Measurements from ENCODE around the gene SPDYC. TPM values are rescaled to one million over a fixed set of nuclear protein-coding genes. Genes with fewer than 3 reads are reported as not detected.

Gene SPDYC
- total and polyA plus RNA-seq, 2 donors from 2014 or later: 0.43 TPM; not detected in 1

GRCh38 chr11:65129649-65130441, 40.2 kb upstream of the SPDYC start:
- H3K27ac ChIP-seq (ENCODE audit: low read depth in 2 of 2, low read length in 2 of 2): no peak overlapping the region
- FAIRE-seq (no peak), DNase-seq (peak in 2 of 5 donors; percentile 6 to 25)
- H3K36me3 ChIP-seq (ENCODE audit: control insufficient read depth in 2 of 3, insufficient read depth in 3 of 3, low read length in 3 of 3): peaks cover 5 to 68% (median 28%) of the 10 kb centered on the region in 3 donors
- peaks cover 3 to 17% (median 13%) of the 10 kb centered on the region in 3 donors for H3K4me1 ChIP-seq (ENCODE audit: control insufficient read depth in 2 of 3, insufficient read depth in 2 of 3, low read depth in 1 of 3, low read length in 3 of 3)
- H3K27me3 ChIP-seq (ENCODE audit: control insufficient read depth, insufficient read depth, low read length): no peaks in the 10 kb centered on the region
- TF ChIP-seq, protein P1, sequence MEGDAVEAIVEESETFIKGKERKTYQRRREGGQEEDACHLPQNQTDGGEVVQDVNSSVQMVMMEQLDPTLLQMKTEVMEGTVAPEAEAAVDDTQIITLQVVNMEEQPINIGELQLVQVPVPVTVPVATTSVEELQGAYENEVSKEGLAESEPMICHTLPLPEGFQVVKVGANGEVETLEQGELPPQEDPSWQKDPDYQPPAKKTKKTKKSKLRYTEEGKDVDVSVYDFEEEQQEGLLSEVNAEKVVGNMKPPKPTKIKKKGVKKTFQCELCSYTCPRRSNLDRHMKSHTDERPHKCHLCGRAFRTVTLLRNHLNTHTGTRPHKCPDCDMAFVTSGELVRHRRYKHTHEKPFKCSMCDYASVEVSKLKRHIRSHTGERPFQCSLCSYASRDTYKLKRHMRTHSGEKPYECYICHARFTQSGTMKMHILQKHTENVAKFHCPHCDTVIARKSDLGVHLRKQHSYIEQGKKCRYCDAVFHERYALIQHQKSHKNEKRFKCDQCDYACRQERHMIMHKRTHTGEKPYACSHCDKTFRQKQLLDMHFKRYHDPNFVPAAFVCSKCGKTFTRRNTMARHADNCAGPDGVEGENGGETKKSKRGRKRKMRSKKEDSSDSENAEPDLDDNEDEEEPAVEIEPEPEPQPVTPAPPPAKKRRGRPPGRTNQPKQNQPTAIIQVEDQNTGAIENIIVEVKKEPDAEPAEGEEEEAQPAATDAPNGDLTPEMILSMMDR (IDR thresholded peaks at IDR 0.05; ENCODE audit: borderline replicate concordance, extremely low read depth, insufficient read depth): no peak
- H3K9me3 ChIP-seq (ENCODE audit: control insufficient read depth in 2 of 3, insufficient read depth in 1 of 3, low read length in 3 of 3): no peaks in the 10 kb centered on the region
- H3K4me3 ChIP-seq (ENCODE audit: low read length in 3 of 3): no peak overlapping the region
- no peak overlapping the region for H3K9ac ChIP-seq (ENCODE audit: low read length in 3 of 3)
- intact Hi-C loops (cut with DNase I): no loop called here

DNA sequence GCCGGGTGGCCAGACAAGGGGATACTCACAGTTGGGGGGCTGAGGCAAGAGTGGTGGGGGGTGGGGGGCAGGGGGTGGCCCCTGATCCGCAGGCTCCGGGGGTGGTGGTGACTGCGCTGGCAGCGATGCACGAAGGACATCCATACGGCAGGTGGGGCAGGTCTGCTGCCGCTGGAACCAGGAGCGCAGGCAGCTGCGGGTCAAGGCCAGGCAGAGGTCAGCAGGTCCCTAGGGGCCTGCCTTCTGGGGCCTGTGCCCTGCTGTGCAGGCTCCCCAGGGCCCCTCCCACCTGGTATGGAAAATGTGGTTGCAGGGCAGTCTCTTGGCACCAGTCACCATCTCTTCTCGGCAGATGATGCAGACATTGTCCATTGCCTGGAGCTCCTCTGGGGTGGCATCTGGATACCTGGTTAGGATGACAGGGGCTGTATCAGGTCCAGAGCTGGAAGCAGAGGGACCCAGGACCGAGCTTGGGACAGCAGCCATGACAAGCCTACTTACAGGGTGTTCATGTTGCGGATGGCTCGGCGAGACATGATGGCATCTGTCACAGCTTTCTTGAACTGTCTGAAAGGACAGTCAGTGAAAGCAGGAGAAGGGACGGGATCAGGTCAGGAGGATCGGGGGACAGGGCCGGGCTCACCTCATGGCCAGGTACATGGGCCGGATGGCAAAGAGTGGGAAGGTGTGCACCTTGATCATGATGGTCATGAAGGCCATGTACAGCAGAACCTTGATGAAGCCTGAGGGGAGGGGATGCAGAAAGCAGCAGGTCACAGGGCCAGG, 39.2 kb upstream of the SPDYC start:
- Histone ChIP-seq H3K27me3 (ENCODE audit: control insufficient read depth, insufficient read depth, low read length) (no peaks in the 10 kb centered on the region), H3K4me3 (ENCODE audit: low read length in 3 of 3) (no peak overlapping the region), H3K9me3 (ENCODE audit: control insufficient read depth in 2 of 3, insufficient read depth in 1 of 3, low read length in 3 of 3) (no peaks in the 10 kb centered on the region), H3K27ac (ENCODE audit: low read depth in 2 of 2, low read length in 2 of 2) (no peak overlapping the region), H3K36me3 (ENCODE audit: control insufficient read depth in 2 of 3, insufficient read depth in 3 of 3, low read length in 3 of 3) (peaks cover 5 to 60% (median 23%) of the 10 kb centered on the region in 3 donors), H3K4me1 (ENCODE audit: control insufficient read depth in 2 of 3, insufficient read depth in 2 of 3, low read depth in 1 of 3, low read length in 3 of 3) (peaks cover 3 to 22% (median 15%) of the 10 kb centered on the region in 3 donors), H3K9ac (ENCODE audit: low read length in 3 of 3) (no peak overlapping the region)
- intact Hi-C loops (cut with DNase I): no loop called here
- TF ChIP-seq, protein P1 (IDR thresholded peaks at IDR 0.05; ENCODE audit: borderline replicate concordance, extremely low read depth, insufficient read depth): no peak
- DNase-seq (peak in 1 of 5 donors; percentile 7), FAIRE-seq (no peak)

DNA sequence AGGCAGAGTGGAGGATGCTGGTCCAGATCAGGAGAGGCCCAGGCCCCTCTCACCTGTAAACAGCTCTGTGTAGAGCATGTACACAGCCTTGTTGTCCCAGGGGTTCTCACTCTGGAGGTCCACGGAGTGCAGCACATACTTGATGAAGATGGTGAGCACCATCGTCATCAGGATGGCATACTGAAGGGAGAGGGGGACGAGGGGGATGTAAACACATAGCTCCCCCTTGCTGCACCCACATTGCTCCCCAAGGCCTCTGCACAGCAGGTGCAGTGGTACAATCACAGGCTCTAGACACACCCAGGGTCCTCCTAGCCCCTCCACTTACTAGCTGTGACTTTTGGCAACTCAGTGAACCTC, 38.6 kb upstream of the SPDYC start:
- Histone ChIP-seq H3K36me3 (ENCODE audit: control insufficient read depth in 2 of 3, insufficient read depth in 3 of 3, low read length in 3 of 3) (peaks cover 5 to 57% (median 22%) of the 10 kb centered on the region in 3 donors), H3K4me1 (ENCODE audit: control insufficient read depth in 2 of 3, insufficient read depth in 2 of 3, low read depth in 1 of 3, low read length in 3 of 3) (peaks cover 3 to 22% (median 15%) of the 10 kb centered on the region in 3 donors), H3K27me3 (ENCODE audit: control insufficient read depth, insufficient read depth, low read length) (no peaks in the 10 kb centered on the region), H3K9me3 (ENCODE audit: control insufficient read depth in 2 of 3, insufficient read depth in 1 of 3, low read length in 3 of 3) (no peaks in the 10 kb centered on the region), H3K27ac (ENCODE audit: low read depth in 2 of 2, low read length in 2 of 2) (no peak overlapping the region), H3K4me3 (ENCODE audit: low read length in 3 of 3) (no peak overlapping the region), H3K9ac (ENCODE audit: low read length in 3 of 3) (no peak overlapping the region)
- FAIRE-seq (no peak), DNase-seq (no peak)
- TF ChIP-seq, protein P1 (IDR thresholded peaks at IDR 0.05; ENCODE audit: borderline replicate concordance, extremely low read depth, insufficient read depth): no peak
- intact Hi-C loops (cut with DNase I): no loop called here

Data from kidney (tissue), 14 donors.